C4-2B (cell line): ENCODE data around the gene FBXO7.

ENCODE experiments used
- H3K27ac ChIP-seq: fragments of 450-650 bp; 2 replicates; pipeline ENCODE4 v1.5.1; 2017
- ZFX ChIP-seq: fragments of 450-650 bp; IDR thresholded peaks from 2 replicates; pipeline ENCODE4 v1.6.1; 2017
- TF ChIP-seq, protein P1 (sequence below): fragments of 450-650 bp; conservative IDR thresholded peaks from 2 replicates; pipeline ENCODE4 v1.5.1; 2017; ENCODE audit warnings: mild to moderate bottlenecking

The FBXO7 gene

DNA sequence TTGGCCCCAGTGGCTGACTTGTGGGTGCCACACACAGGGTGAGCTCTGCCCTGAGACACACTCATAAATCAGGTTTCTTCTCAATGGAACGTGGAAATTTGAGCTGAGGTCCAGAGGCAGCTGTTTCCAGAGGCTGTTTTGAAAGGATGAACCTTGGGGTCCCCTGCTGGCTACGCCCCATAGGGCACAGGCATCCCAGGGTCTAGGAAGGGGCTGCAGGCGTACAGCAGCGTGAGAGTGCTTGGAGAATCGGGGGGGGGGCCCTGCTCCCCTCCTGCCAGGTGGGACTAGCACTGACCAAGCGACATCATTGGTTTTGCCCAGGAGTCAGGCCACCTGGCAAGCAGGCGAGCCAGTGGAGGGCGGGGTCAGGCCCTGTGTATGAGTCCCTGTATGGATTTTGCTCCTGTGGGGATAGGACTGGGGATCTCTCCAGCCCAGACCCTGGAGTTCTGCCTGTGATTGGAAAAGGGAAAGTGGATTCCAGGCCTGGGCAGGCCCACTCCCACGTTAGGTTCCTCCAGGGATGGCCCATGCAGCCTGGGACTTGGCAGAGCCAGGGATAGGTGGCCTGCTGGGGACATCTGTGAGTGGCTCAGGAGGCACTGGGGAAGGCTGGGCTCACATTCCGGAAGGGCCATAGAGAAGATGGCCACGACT is 61.0 kb downstream of the FBXO7 start:
- H3K27ac ChIP-seq, result no peak overlapping the region
- TF ChIP-seq, protein P1, sequence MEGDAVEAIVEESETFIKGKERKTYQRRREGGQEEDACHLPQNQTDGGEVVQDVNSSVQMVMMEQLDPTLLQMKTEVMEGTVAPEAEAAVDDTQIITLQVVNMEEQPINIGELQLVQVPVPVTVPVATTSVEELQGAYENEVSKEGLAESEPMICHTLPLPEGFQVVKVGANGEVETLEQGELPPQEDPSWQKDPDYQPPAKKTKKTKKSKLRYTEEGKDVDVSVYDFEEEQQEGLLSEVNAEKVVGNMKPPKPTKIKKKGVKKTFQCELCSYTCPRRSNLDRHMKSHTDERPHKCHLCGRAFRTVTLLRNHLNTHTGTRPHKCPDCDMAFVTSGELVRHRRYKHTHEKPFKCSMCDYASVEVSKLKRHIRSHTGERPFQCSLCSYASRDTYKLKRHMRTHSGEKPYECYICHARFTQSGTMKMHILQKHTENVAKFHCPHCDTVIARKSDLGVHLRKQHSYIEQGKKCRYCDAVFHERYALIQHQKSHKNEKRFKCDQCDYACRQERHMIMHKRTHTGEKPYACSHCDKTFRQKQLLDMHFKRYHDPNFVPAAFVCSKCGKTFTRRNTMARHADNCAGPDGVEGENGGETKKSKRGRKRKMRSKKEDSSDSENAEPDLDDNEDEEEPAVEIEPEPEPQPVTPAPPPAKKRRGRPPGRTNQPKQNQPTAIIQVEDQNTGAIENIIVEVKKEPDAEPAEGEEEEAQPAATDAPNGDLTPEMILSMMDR, result no peak
- no peak for TF ChIP-seq ZFX

DNA sequence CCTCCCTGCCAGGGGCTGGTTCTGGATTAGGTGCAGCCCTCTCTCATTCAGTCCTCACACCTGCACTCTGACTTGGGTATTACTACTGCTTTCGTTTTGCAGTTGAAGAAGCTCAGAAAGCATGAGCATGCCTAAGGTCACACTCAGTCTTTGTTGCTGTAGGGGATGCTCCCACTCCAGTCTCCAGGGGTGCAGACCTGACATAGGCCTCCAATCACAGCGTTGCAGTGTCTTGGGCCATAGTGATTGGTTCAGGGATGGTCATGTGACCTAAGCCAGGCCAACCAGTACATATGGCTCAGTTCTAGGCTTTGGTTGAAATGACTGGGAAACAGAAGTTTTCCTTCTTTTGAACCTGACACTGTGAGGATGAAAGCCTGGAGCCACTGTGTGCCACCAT is 61.7 kb downstream of the FBXO7 start:
- TF ChIP-seq, protein P1, result no peak
- TF ChIP-seq ZFX, result no peak
- H3K27ac ChIP-seq, result no peak overlapping the region

DNA sequence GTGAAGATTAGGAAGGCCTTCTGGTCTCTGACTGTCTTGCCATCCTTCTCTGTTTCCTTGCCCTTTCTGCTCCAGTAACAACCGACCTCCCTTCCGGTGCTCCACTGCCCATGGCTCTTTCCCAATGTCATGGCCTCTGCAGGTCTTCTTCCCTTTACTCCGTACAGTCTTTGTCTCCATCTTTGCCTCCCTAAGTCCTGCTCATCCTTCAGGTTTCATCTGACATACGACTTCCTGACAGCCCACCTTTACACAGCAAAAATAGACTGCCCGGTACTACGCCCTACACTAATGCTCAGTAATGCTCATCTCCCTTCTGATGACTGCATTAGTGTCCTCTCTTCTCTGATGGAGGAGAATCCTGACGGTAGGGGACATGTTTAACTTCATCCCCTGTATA is 63.9 kb downstream of the FBXO7 start:
- H3K27ac ChIP-seq, result no peak overlapping the region
- TF ChIP-seq, protein P1, result no peak
- no peak for TF ChIP-seq ZFX

- TF ChIP-seq, protein P1, result no peak
- TF ChIP-seq ZFX, result no peak
- no peak overlapping the region for H3K27ac ChIP-seq
Measured at GRCh38 chr22:32539631-32540421, 65.2 kb downstream of the FBXO7 start.

- TF ChIP-seq, protein P1, result no peak
- no peak for TF ChIP-seq ZFX
- no peak overlapping the region for H3K27ac ChIP-seq
Measured at GRCh38 chr22:32541481-32541880, 66.9 kb downstream of the FBXO7 start.

- H3K27ac ChIP-seq, result no peak overlapping the region
- TF ChIP-seq, protein P1, result no peak
- no peak for TF ChIP-seq ZFX
Measured at GRCh38 chr22:32542066-32542676, 67.6 kb downstream of the FBXO7 start.
